Endothelial cell (in vitro differentiated cells): ENCODE results near the gene SNRPA. TPM values are rescaled to one million over a fixed set of nuclear protein-coding genes. Genes with fewer than 3 reads are reported as not detected.
A peak's percentile ranks its signal among the peaks of the same experiment; 100 is the strongest.

Experiments used
- DNase-seq: peaks from one replicate; pipeline ENCODE4 v3.0.0; 2021; ENCODE audit warnings: low spot score
- H3K27ac Mint-ChIP-seq: one replicate; pipeline ENCODE4 v1.8.0; 2021; ENCODE audit warnings: mixed read lengths, inconsistent platforms; ENCODE audit not compliant: unreplicated experiment
- H3K27me3 Mint-ChIP-seq: one replicate; pipeline ENCODE4 v1.8.0; 2021; ENCODE audit warnings: mild to moderate bottlenecking, moderate library complexity, mixed read lengths, inconsistent platforms; ENCODE audit not compliant: unreplicated experiment
- H3K36me3 Mint-ChIP-seq: one replicate; pipeline ENCODE4 v1.8.0; 2021; ENCODE audit warnings: mild to moderate bottlenecking, low read depth, mixed read lengths, inconsistent platforms; ENCODE audit not compliant: unreplicated experiment
- H3K4me1 Mint-ChIP-seq: one replicate; pipeline ENCODE4 v1.8.0; 2021; ENCODE audit warnings: mild to moderate bottlenecking, mixed read lengths, inconsistent platforms; ENCODE audit not compliant: unreplicated experiment
- H3K4me3 Mint-ChIP-seq: one replicate; pipeline ENCODE4 v1.8.0; 2021; ENCODE audit warnings: mild to moderate bottlenecking, mixed read lengths, inconsistent platforms; ENCODE audit not compliant: unreplicated experiment
- H3K9me3 Mint-ChIP-seq: one replicate; pipeline ENCODE4 v1.8.0; 2021; ENCODE audit warnings: mixed read lengths, inconsistent platforms; ENCODE audit not compliant: unreplicated experiment
- CTCF ChIP-seq: fragments of 200-600 bp; sonication (generic); IDR thresholded peaks from one replicate; pipeline ENCODE4 v1.5.0; 2021; ENCODE audit warnings: antibody characterized with exemption; ENCODE audit not compliant: unreplicated experiment
- total RNA-seq: library from RNA; stranded (reverse); fragmentation: NEBNext Ultra II Directional; extraction: Animal tissue kit (Norgen Biotek cat#: 25700); gene quantifications from one replicate; pipeline ENCODE4 v1.2.1, GENCODE V29; 2021; ENCODE audit not compliant: unreplicated experiment

The SNRPA gene
- total RNA-seq, 1 donor from 2014 or later, result 101 TPM

GRCh38 chr19:40776932-40777644, 26.1 kb downstream of the SNRPA start:
- Mint-ChIP-seq H3K4me3 (peak overlapping the region; percentile 89), H3K36me3 (peaks cover 3% of the 10 kb centered on the region), H3K27ac (peak overlapping the region; percentile 76), H3K9me3 (no peaks in the 10 kb centered on the region), H3K4me1 (peaks cover 19% of the 10 kb centered on the region), H3K27me3 (peaks cover 5% of the 10 kb centered on the region)
- TF ChIP-seq CTCF, result no peak
- peak; percentile 85 for DNase-seq

GRCh38 chr19:40777645-40777936, 26.6 kb downstream of the SNRPA start:
- peaks cover 19% of the 10 kb centered on the region for H3K4me1 Mint-ChIP-seq
- DNase-seq, result no peak
- H3K27ac Mint-ChIP-seq, result peak overlapping the region; percentile 76
- TF ChIP-seq CTCF, result no peak
- H3K27me3 Mint-ChIP-seq, result peaks cover 9% of the 10 kb centered on the region
- no peaks in the 10 kb centered on the region for H3K9me3 Mint-ChIP-seq
- H3K4me3 Mint-ChIP-seq, result peak overlapping the region; percentile 89
- peaks cover 6% of the 10 kb centered on the region for H3K36me3 Mint-ChIP-seq

GRCh38 chr19:40777937-40778705, 27.1 kb downstream of the SNRPA start, which contains the start of gene RAB4B:
RAB4B (plus strand) TSS chr19:40778247; CDS start chr19:40778376, 129 bp downstream.
- Mint-ChIP-seq H3K4me3 (peak within 1 kb of the TSS; percentile 89), H3K4me1 (peaks cover 19% of the 10 kb centered on the region)

GRCh38 chr19:40778706-40779284, 27.8 kb downstream of the SNRPA start:
- no peak for DNase-seq
- no peaks in the 10 kb centered on the region for H3K9me3 Mint-ChIP-seq

More at GRCh38 chr19:40777937-40778705, 27.1 kb downstream of the SNRPA start, which contains the start of gene RAB4B:
- Mint-ChIP-seq H3K27me3 (peaks cover 11% of the 10 kb centered on the region), H3K9me3 (no peaks in the 10 kb centered on the region), H3K36me3 (peaks cover 6% of the 10 kb centered on the region), H3K27ac (peak within 1 kb of the TSS; percentile 76)
- TF ChIP-seq CTCF, result no peak
- DNase-seq, result peak; percentile 100

More at GRCh38 chr19:40778706-40779284, 27.8 kb downstream of the SNRPA start:
- Mint-ChIP-seq H3K36me3 (peaks cover 6% of the 10 kb centered on the region), H3K4me3 (peak overlapping the region; percentile 89), H3K27me3 (peaks cover 13% of the 10 kb centered on the region), H3K27ac (peak overlapping the region; percentile 76), H3K4me1 (peaks cover 19% of the 10 kb centered on the region)
- TF ChIP-seq CTCF, result no peak
